Neuronal stem cell (in vitro differentiated cells): ENCODE results near the gene PFKFB4.

Experiments
- DNase-seq: peaks from one replicate; pipeline ENCODE4 v3.0.0-alpha.2; 2013; ENCODE audit warnings: low spot score
- H2AFZ ChIP-seq: one replicate; pipeline ENCODE4 v1.6.1; 2013; ENCODE audit warnings: mild to moderate bottlenecking, low read length, inconsistent platforms
- H2AK5ac ChIP-seq: 2 replicates; pipeline ENCODE4 v1.6.1; 2013; ENCODE audit warnings: low read depth, mild to moderate bottlenecking, inconsistent platforms, low read length, moderate library complexity, mixed read lengths
- H2BK120ac ChIP-seq: 2 replicates; pipeline ENCODE4 v1.6.1; 2013; ENCODE audit warnings: low read depth, mild to moderate bottlenecking, inconsistent platforms, low read length, moderate library complexity, mixed read lengths
- H2BK12ac ChIP-seq: one replicate; pipeline ENCODE4 v1.6.1; 2013; ENCODE audit warnings: low read length, inconsistent platforms
- H2BK15ac ChIP-seq: 2 replicates; pipeline ENCODE4 v1.6.1; 2013; ENCODE audit warnings: mild to moderate bottlenecking, low read length, inconsistent platforms, mixed read lengths
- H2BK5ac ChIP-seq: one replicate; pipeline ENCODE4 v1.6.1; 2013; ENCODE audit warnings: inconsistent platforms, mild to moderate bottlenecking, low read length, moderate library complexity
- H3K14ac ChIP-seq: one replicate; pipeline ENCODE4 v1.6.1; 2013; ENCODE audit warnings: low read length, inconsistent platforms
- H3K18ac ChIP-seq: 2 replicates; pipeline ENCODE4 v1.6.1; 2013; ENCODE audit warnings: low read length, inconsistent platforms
- H3K23ac ChIP-seq: 2 replicates; pipeline ENCODE4 v1.6.1; 2013; ENCODE audit warnings: low read depth, mild to moderate bottlenecking, mixed read lengths, low read length, inconsistent platforms; ENCODE audit not compliant: poor library complexity
- H3K27ac ChIP-seq: replicated peaks from 3 replicates; pipeline ENCODE4 v1.5.1; 2013; ENCODE audit warnings: low read length, inconsistent platforms
- H3K27me3 ChIP-seq, 3 experiments: 2 replicates each; pipeline ENCODE4 v1.6.1; 2013; ENCODE audit warnings: low read length in 3 of 3, mild to moderate bottlenecking in 2 of 3, inconsistent platforms in 1 of 3, low read depth in 1 of 3, mixed read lengths in 1 of 3, moderate library complexity in 1 of 3; ENCODE audit not compliant: control insufficient read depth in 3 of 3, insufficient read depth in 3 of 3
- H3K36me3 ChIP-seq, 2 donors: replicated peaks in 1 of 2; 2 replicates each; pipeline ENCODE4 v1.6.1; 2013; ENCODE audit warnings: low read length in 2 of 2; ENCODE audit not compliant: control insufficient read depth in 2 of 2, insufficient read depth in 2 of 2
- H3K4ac ChIP-seq: 2 replicates; pipeline ENCODE4 v1.6.1; 2013; ENCODE audit warnings: inconsistent platforms, mild to moderate bottlenecking, low read length, moderate library complexity
- H3K4me1 ChIP-seq, 2 donors: 1 replicate in 1 of 2; 2 replicates in 1 of 2; pipeline ENCODE4 v1.6.1; 2013; ENCODE audit warnings: low read length in 2 of 2, low read depth in 1 of 2; ENCODE audit not compliant: control insufficient read depth in 2 of 2, insufficient read depth in 1 of 2
- H3K4me2 ChIP-seq: one replicate; pipeline ENCODE4 v1.6.1; 2013; ENCODE audit warnings: mild to moderate bottlenecking, low read length, inconsistent platforms; ENCODE audit not compliant: insufficient read depth, poor library complexity, severe bottlenecking
- H3K4me3 ChIP-seq, 2 donors: 2 replicates each; pipeline ENCODE4 v1.5.1; 2013; ENCODE audit warnings: low read length in 2 of 2, mild to moderate bottlenecking in 2 of 2, inconsistent platforms in 1 of 2, moderate library complexity in 1 of 2
- H3K79me1 ChIP-seq: one replicate; pipeline ENCODE4 v1.6.1; 2013; ENCODE audit warnings: low read depth, mild to moderate bottlenecking, inconsistent platforms, low read length, moderate library complexity
- H3K9ac ChIP-seq: one replicate; pipeline ENCODE4 v1.6.1; 2013; ENCODE audit warnings: mild to moderate bottlenecking, low read depth, low read length, inconsistent platforms; ENCODE audit not compliant: poor library complexity
- H3K9me3 ChIP-seq, 2 donors: replicated peaks in 1 of 2; 2 replicates each; pipeline versions ENCODE3 to v1.6.1; 2013; ENCODE audit warnings: low read length in 2 of 2, mild to moderate bottlenecking in 2 of 2, inconsistent platforms in 1 of 2, low read depth in 1 of 2, mixed read lengths in 1 of 2, moderate library complexity in 1 of 2; ENCODE audit not compliant: control insufficient read depth in 2 of 2, insufficient read depth in 1 of 2
- H4K8ac ChIP-seq: one replicate; pipeline ENCODE4 v1.6.1; 2013; ENCODE audit warnings: low read depth, mild to moderate bottlenecking, inconsistent platforms, low read length, moderate library complexity
- H4K91ac ChIP-seq: one replicate; pipeline ENCODE4 v1.6.1; 2013; ENCODE audit warnings: low read length, low read depth, mild to moderate bottlenecking, inconsistent platforms; ENCODE audit not compliant: poor library complexity
- WGBS, 2 donors: extraction: QIAGEN DNeasy Blood & Tissue Kit; methylation state at CpG; one replicate each; pipeline ENCODE4 v1.1.7; 2013; ENCODE audit warnings: missing lambda C conversion rate in 2 of 2, mixed read lengths in 1 of 2; ENCODE audit not compliant: insufficient read length in 2 of 2, insufficient replicate concordance in 1 of 2; ENCODE audit errors: extremely low coverage in 2 of 2; 5-methylcytosine and 5-hydroxymethylcytosine counted together

The PFKFB4 gene

DNA sequence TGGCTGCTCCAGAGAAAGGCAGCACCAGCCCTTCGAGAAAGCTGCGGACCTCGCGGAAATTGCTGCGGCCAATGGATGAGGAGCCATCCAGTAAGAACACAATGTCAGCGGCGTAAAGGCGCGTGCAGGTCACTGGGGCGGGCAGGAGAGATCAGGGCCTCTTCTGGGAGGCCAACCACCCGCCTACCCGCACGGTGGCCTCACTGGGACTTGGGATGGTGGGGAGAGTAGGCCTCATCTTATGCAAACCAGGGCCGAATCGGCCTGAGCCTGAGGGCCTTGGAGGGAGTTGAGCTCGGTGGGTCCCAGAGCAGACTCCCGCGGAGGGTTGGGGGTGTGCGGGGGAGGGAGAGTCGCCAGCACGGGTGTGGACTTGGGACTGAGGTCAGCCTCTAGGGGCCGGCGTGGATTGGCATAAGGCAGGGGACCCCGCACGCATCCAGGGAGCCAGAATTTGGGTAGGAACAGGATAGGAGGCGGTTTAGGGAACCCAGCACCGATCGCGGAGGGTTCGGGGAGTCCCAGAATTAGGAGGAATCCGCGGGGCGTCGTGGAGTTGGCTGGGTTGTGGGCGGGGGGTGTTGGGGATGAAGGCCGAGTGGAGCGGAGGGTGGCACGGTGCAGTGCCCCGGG, 37.9 kb upstream of the PFKFB4 start:
- Histone ChIP-seq H4K8ac (no peak overlapping the region), H3K14ac (peak overlapping the region; percentile 77), H3K4me3 (no peak overlapping the region), H3K23ac (peak overlapping the region; percentile 86), H3K79me1 (no peaks in the 10 kb centered on the region), H2BK12ac (no peak overlapping the region), H3K27me3 (no peaks in the 10 kb centered on the region), H3K9ac (peak overlapping the region; percentile 51), H3K27ac (no peak overlapping the region), H3K4ac (peak overlapping the region; percentile 71), H3K4me1 (peaks cover 0 to 11% of the 10 kb centered on the region in 2 donors), H2BK5ac (no peak overlapping the region), H3K9me3 (no peaks in the 10 kb centered on the region), H2AK5ac (peak overlapping the region; percentile 78), H3K36me3 (peaks cover 22 to 29% of the 10 kb centered on the region in 2 donors), H3K18ac (peak overlapping the region; percentile 88), H2AFZ (no peak overlapping the region), H2BK15ac (peak overlapping the region; percentile 51), H4K91ac (peak overlapping the region; percentile 35), H2BK120ac (no peak overlapping the region), H3K4me2 (peak overlapping the region; percentile 26)
- WGBS, 2 donors: no CpG with 5 or more reads among the region's 39 CpGs
- no peak for DNase-seq

DNA sequence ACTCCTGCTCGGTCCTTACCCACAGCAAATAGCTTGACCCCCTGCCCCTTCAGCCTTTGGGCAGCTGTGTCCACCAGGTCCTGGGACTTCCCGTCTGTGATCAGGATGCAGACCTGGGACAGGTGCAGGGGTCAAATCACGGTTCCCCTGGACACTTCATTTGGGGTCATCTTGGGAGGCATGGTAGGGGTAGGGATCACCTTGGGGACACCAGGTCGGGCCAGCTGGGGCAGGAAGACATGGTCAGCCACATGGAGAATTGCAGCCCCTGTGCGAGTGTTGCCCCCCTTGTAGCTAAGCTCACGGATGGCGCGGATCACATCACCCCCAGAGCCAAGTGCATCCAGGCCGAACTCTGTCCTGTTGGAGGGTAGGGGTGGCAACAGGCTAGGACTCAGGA, 36.7 kb upstream of the PFKFB4 start:
- WGBS, 2 donors: no CpG with 5 or more reads among the region's 9 CpGs
- H3K18ac ChIP-seq: no peak overlapping the region
- H3K9ac ChIP-seq: no peak overlapping the region
- no peaks in the 10 kb centered on the region for H3K27me3 ChIP-seq
- no peak overlapping the region for H3K27ac ChIP-seq
- no peak overlapping the region for H3K4me2 ChIP-seq
- H4K91ac ChIP-seq: no peak overlapping the region
- no peak overlapping the region for H4K8ac ChIP-seq
- H3K23ac ChIP-seq: no peak overlapping the region
- no peaks in the 10 kb centered on the region for H3K9me3 ChIP-seq
- H3K36me3 ChIP-seq: peaks cover 11 to 17% of the 10 kb centered on the region in 2 donors
- H3K4me1 ChIP-seq: peaks cover 0 to 11% of the 10 kb centered on the region in 2 donors
- no peak overlapping the region for H2BK12ac ChIP-seq
- H2BK15ac ChIP-seq: no peak overlapping the region
- no peak overlapping the region for H3K4ac ChIP-seq
- peak overlapping the region; percentile 21 for H2AK5ac ChIP-seq
- no peak for DNase-seq
- no peak overlapping the region for H2BK120ac ChIP-seq
- no peak overlapping the region for H2BK5ac ChIP-seq
- H2AFZ ChIP-seq: no peak overlapping the region
- peaks cover 3% of the 10 kb centered on the region for H3K79me1 ChIP-seq
- no peak overlapping the region for H3K4me3 ChIP-seq
- H3K14ac ChIP-seq: no peak overlapping the region

DNA sequence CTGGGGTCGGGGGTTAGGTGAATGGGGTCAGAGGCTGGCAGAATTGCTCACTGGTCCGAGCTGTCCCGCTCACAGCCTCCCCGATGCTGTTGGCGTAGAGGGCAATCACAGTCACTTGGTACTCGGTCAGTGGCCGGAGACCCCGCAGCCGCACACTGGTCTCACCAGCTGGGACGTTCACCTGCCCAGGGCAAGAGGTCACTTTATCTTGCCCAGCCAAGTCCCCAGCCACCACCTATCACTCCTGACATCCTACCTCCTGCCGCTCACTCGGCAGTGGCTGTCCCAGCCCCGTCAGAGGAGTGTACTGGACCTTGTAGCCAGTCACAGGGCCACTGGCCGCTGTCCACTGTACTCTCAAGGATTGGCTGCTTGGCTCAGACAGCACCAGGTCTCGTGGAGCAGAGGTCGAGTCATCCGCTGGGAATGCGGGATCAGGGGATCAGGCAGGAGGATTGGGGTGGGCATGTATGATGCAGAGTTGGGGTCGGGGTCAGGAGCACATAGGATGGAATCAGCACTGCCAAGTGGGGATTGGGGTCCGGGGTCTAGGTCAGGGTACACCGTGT, 36.0 kb upstream of the PFKFB4 start:
- no peak overlapping the region for H2BK12ac ChIP-seq
- H3K18ac ChIP-seq: no peak overlapping the region
- H3K14ac ChIP-seq: no peak overlapping the region
- H3K79me1 ChIP-seq: peaks cover 3% of the 10 kb centered on the region
- H2AFZ ChIP-seq: no peak overlapping the region
- H3K9ac ChIP-seq: no peak overlapping the region
- no peak overlapping the region for H4K8ac ChIP-seq
- H3K27me3 ChIP-seq: no peaks in the 10 kb centered on the region
- WGBS, 2 donors: no CpG with 5 or more reads among the region's 21 CpGs
- H3K23ac ChIP-seq: no peak overlapping the region
- no peaks in the 10 kb centered on the region for H3K9me3 ChIP-seq
- no peak overlapping the region for H3K4me3 ChIP-seq
- H3K4me2 ChIP-seq: no peak overlapping the region
- H3K36me3 ChIP-seq: peaks cover 5 to 9% of the 10 kb centered on the region in 2 donors
- no peak overlapping the region for H2BK120ac ChIP-seq
- no peak for DNase-seq
- H2AK5ac ChIP-seq: no peak overlapping the region
- no peak overlapping the region for H3K27ac ChIP-seq
- H2BK5ac ChIP-seq: no peak overlapping the region
- no peak overlapping the region for H3K4ac ChIP-seq
- H3K4me1 ChIP-seq: peaks cover 0 to 11% of the 10 kb centered on the region in 2 donors
- no peak overlapping the region for H4K91ac ChIP-seq
- H2BK15ac ChIP-seq: no peak overlapping the region

DNA sequence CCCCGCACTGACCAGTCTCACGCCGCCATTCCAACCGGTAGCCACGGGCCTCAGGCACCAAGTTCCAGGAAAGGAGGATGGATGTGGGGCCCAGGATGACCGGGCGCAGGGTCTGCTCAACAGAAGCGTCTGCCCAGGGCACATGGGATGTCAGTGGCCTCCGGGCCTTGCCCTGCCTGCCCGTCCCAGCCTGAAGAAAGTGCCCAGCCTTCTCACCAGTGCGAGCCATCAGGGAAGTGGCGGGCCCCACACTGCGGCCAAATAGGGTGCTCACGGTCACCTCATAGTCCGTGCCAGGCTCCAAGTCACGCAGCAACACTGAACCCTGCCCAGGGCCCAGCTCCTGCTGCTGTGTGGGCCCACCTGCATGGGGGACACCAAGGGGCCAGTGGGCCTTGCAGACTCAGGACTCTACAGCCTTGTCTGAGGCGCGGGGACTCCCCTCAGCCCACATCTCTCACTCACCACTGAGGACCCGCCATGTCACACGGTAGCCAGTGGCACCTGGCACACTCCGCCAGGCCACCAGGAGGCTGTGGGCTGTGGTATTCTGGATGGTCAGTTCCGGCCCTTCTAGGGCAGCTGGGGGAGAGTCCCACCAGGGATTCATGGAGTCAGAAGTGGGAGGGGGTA, 35.4 kb upstream of the PFKFB4 start:
- H4K91ac ChIP-seq: no peak overlapping the region
- no peak for DNase-seq

More for the DNA sequence above, 35.4 kb upstream of the PFKFB4 start:
- H2BK5ac ChIP-seq: no peak overlapping the region
- peaks cover 3% of the 10 kb centered on the region for H3K79me1 ChIP-seq
- peaks cover 1 to 3% of the 10 kb centered on the region in 2 donors for H3K36me3 ChIP-seq
- H3K4ac ChIP-seq: no peak overlapping the region
- no peak overlapping the region for H3K27ac ChIP-seq
- no peak overlapping the region for H2BK15ac ChIP-seq
- no peak overlapping the region for H3K14ac ChIP-seq
- H3K23ac ChIP-seq: peak overlapping the region; percentile 75
- no peak overlapping the region for H3K18ac ChIP-seq
- peak overlapping the region; percentile 17 for H3K9ac ChIP-seq
- H3K4me2 ChIP-seq: no peak overlapping the region
- no CpG with 5 or more reads among the region's 22 CpGs for WGBS, 2 donors
- H3K4me1 ChIP-seq: peaks cover 0 to 11% of the 10 kb centered on the region in 2 donors
- no peak overlapping the region for H3K4me3 ChIP-seq
- H3K9me3 ChIP-seq: peaks cover 0 to 2% of the 10 kb centered on the region in 2 donors
- no peaks in the 10 kb centered on the region for H3K27me3 ChIP-seq
- H2BK120ac ChIP-seq: no peak overlapping the region
- no peak overlapping the region for H4K8ac ChIP-seq
- H2AK5ac ChIP-seq: no peak overlapping the region
- H2AFZ ChIP-seq: no peak overlapping the region
- no peak overlapping the region for H2BK12ac ChIP-seq
